NCI-H1105 treated with DMSO at 0.1 percent for 48 hours (cell line): ENCODE measurements around the gene CFAP92.

ENCODE experiments used
- DNase-seq: peaks from one replicate; lab custom pipeline; 2025; lab: John Stamatoyannopoulos, UW

CFAP92 gene

DNA sequence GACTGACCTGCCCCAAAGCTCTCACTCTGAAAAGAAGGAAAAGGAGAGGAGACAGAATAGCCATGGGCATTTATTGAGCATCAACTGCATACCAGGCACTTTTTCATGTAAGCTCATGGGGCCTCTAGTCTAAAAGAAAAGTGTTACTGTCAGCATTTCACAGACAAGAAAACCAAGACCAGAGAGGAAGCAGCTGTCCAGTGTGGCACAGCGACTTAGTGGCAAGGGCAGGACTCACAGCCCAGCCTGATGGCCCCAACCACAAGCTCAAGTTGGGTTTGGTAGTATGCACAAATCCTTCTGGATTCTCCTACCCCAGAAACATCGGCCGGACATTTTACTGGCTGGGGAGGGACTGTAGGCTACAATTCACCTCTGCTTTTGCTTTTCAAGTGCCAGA lies 13.0 kb upstream of the CFAP92 start:
- DNase-seq, result no peak

DNA sequence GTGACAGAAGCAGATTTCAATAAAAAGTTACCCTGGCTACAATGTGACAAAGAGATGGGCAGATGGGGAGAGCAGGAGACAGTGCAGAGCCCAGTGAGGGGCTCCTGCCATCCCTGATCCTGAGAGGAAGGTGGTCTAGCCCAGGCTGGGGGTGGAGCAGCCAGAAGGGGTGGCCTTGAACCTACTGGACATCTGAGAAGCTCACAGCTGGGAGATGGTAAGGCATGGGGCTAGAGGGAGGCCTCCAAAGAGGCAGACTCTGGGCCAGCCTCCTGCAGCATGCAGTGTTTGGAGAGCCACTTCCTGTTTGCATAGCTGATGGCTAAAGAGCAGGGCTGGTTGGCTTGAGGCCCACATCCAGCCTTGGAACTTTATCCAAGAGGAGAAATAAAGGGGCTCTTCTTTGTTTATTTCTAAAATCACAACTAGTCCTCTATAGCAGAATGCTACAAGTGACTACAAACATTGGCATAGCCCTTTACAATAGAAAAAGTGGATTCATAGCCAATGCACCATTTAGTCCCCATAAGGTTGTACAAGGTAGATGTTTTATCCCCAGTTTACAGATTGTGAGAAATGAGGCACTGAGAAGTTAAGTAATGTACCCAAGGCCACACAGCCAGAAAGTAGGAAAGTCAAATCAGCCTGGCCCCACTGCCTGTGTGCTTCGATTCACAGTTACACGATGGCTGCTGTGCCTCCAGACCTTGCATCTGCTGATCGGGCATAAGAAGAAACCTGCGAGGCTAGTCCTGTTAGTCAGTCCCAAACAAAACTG lies 11.8 kb upstream of the CFAP92 start:
- DNase-seq, result no peak

DNA sequence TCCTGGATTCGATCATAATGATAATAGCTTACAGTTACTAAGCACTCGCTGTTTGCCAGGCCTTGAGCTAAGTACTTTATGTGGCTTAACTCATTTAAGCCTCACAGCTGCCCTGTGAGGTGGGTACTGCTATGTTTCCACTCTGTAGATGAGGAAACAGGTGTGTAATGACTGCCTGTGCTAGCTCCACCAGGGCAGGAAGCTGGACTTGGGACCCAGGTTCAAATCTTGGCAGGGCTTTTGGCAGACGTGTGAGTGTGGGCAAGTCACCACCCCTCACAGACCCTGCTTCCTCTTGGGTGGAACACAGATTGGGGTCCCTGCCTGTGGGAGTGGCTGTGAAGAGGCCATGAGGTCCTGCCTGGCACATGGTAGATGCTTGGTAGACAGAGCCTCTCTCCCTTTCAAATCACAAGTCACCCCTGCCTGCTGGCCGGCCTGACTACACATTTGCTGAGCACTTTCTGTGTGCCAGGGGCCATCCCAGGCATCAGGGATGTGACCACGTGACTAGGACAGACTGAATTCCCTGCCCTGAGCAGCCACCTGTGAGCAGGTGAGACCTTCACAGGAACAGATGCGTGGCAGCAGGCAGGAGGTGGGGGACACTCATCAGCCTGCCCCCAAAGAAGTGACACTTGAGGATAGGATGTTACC lies 10.9 kb upstream of the CFAP92 start:
- no peak for DNase-seq

DNA sequence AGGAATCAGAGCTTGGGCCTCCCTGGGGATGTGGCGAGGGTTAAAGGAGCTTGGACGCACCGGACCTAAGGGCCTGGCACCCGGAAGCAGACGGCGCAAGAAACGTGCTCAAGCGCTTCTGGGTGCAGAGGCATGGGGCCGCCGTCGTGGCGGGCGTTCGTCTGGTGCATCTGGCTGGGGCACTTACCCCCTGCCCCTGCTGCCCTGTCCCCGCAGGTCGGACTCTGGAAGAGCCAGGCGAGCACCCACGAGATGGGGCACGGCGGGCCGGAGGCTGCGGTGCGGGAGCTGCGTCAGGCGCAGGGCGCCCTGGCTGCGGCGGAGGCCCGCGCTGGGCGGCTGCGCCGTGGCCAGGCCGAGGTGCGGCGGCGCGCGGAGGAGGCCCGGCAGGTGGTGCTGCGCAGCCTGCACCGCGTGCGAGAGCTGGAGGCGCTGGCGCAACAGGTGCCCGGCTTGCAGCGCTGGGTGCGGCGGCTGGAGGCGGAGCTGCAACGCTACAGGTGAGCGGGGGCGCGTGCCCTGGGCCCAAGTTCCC lies 9.8 kb upstream of the CFAP92 start:
- DNase-seq, result peak; percentile 77

DNA sequence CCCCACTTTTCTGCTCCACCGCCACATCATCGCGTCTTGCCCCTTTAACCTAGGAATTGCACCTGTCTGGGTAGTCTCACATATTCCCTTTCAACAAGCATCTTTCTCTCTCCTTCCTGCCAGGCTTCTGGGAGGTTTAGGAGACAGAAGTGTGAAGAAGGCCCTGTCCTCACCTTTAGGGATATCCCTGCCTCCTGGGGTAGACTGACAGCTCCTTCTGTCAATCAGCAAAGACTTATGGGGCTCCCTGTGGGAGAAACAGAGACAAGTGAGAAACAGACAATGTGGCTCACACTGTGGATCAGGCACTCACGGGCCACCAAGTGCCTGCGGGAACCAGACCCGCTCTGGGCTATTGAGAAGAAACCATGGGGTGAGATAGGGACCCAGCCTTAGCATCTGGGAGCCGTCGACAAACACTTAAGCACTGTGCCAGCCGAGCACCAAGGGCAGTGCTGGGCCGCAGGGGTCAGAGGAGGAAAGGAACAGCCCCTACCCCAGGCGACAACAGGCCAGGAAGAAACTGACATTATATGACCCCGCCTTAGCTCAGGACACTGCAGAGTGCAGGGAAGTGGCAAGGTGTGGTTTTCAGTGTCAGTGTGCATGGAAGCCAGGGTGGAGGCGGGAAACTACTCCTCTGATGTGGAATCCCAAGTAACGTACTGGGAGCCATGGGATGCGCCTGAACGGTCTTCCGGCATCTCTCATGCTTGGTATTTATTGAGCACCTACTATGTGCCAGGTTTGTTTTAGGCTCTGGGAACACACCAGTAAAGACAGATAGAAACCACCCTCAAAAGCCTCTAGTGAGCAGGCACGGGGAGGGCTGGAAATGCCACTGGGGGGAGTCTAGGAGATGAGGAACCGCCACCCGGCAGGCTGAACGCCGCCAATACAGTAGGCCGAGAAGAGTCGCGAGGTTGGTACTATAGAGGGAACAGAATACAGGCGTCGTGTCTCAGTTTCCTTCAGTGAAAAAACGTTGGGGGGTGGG lies 9.0 kb upstream of the CFAP92 start:
- DNase-seq, result no peak

DNA sequence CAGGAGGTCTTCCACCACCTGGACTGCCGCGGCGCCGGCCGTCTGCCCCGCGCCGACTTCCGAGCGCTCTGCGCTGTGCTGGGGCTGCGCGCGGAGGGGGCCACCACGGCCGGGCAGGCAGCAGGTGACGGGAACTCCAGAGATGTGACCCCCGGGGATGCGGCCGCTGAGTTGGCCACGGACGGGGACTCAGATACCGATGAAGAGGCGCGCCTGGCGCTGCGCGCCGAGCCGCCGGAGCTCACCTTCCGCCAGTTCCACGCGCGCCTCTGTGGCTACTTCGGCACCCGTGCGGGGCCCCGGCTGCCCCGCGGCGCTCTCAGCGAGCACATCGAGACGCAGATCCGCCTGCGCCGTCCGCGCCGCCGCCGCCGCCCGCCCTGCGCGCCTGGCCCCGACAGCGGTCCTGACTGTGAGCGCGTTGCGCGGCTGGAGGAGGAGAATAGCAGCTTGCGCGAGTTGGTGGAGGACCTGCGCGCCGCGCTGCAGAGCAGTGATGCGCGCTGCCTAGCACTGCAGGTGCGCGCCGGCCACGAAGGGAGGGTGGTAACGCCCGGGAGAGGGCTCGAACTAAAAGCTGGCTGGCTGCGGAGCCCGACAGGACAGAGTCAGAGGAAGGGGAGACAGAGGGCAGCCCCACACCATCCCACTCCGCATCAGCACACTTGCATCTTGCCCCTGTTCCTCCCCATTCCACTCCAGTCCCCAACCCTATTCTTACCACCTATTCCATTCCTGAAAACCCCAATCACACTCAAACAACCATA lies 8.1 kb upstream of the CFAP92 start:
- peak; percentile 55 for DNase-seq

DNA sequence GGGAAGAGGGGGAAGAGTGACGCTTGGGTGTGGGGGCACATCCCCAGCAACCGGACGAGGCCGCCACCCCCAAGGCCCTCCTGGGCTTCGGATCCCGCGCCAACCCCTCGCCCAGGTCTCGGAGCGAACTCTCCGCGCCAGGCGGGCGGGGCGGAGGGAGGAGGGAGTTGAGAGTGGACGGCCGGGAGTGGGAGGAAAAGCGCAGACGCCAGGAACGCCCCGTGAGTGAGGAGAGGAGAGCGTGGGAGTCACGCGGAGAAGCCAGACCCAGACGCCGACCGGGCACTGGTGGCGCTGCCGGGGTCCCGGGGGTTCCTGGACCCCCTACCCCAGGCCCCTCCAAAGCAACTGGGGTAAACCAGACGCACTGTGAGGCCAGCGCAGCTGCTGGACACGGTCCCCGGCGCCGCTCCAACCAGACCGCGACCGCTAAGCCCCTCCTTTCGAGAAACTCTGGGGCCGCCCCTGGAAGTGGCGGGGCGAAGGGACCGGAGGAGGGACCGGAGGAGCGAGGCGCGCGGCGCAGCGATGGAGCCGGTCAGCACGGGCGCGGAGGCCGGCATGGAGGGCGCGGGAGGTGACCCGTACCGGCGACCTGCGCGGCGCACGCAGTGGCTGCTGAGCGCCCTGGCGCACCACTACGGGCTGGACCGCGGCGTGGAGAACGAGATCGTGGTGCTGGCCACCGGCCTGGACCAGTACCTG lies 7.4 kb upstream of the CFAP92 start, which contains the start of gene EFCC1:
Gene EFCC1 (plus strand): TSS at position 204 of the 705 bp plus-strand sequence. CDS start 325 bp downstream, at position 529.
- DNase-seq, result peak; percentile 27

DNA sequence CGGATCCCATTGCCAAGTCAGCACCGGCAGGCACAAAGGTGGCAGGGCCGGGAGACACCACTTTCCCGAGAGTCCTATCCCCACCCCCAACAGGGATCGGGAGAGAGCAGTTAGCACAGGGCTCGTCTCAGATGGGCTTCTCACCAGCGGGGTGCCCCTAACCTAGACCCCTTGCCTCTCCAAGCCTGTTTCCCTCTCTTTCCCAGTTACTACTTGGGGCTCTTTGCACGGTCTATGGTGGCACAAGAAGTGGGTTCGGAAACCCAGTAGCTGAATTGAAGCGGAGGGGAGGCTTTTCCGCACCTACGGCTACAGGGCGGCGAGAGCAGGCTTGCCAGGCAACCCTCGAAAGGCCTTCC lies 6.8 kb upstream of the CFAP92 start:
- no peak for DNase-seq

DNA sequence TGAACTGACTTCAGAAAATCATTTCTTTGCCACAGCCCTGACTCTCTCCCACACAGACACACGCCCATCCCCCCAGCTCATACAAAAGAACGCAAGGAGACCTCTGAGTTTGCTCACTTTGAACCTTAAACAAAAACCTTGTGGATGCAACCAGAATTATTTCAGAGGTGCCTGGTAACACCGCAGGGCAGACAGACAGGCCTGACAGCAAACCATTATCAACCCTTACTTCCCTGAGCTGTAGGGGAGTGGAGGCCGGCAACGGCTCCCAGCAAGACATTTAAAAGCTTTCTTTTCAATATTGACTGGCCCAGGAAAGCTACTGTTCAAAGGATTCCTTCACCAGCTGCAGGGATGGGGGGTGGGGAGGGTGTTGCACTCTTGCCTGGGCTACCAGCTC lies 5.2 kb upstream of the CFAP92 start:
- DNase-seq, result no peak

DNA sequence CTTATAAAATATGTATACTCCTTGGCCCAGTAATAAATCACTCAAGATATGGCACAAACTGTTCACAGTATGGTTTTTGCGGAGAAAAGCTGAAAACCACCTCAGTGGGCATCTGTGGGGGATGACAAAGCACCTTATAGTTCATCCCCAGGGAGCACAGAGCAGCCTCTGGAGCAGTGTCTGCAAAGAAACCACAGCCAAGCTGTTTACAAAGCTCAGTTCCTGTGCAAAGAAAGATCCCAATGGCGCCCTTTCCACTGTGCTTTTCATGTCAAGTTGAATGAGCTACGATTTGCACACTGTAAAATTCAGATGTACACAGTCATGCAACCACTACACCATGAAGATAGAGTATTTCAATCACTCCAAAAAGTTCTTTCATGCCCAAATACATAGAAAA lies 4.7 kb upstream of the CFAP92 start:
- no peak for DNase-seq

DNA sequence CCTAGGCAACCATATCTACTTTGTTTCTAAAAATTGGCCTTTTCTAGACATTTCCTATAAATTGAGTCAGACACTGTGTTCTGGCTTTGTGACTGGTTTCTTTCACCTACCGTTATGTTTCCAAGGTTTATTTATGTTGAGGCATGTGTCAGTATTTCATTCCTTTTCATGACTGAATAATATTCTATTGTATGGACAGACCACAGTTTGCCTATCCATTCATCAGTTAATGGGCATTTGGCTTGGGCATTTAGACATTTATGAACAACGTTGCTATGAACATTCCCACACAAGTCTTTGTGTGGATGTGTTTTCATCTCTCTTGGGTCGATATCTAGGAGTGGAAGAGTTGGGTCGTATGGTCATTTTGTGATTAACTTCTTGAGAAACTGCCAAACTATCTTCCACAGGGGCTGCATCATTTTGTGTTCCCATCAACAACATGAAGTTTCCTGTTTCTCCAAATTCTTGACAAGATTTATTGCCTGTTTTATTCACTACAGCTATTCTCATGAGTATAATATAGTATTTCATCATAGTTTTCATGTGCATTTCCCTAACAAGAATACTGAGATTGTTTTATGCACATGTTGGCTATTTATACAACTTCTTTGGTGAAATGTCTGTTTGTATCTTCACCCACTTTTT lies 3.7 kb upstream of the CFAP92 start:
- DNase-seq, result no peak

DNA sequence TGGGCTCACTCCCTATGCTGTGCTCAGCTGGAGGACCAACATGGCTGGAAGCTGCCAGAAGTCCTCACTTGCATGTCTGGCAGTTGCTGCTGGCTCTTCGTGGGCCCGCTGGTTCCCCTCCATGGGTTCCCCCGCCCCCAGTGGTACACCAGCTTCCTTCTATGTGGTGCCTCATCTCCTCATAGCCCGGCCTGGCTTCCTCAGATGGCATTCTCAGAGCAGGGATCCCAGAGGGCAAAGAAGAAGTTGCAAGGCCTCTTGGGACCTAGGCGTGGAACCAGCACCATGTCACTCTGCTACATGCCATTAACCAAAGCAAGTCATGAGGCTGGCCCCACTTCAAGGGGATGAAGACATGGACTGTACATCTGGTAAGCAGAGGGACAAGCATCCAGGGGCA lies 2.9 kb upstream of the CFAP92 start:
- DNase-seq, result no peak

DNA sequence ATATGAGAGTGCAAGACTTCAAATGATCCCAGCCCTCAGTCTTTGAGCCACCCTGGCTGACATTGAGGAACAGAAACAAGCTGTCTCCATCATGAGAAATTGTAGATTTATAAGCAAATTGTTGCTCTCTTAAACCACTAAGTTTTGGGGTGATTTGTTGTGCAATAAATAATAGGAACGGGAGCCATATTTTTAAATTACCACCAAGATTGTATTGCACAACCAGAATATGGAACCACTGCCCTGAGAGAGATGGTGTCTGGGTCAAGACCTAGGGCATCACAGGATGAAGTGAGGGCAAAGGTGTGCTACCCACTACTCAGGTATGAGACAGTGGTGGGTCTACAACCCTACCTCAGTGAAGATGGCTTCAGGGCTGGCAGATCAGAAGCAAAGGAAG lies 2.3 kb upstream of the CFAP92 start:
- DNase-seq, result no peak

DNA sequence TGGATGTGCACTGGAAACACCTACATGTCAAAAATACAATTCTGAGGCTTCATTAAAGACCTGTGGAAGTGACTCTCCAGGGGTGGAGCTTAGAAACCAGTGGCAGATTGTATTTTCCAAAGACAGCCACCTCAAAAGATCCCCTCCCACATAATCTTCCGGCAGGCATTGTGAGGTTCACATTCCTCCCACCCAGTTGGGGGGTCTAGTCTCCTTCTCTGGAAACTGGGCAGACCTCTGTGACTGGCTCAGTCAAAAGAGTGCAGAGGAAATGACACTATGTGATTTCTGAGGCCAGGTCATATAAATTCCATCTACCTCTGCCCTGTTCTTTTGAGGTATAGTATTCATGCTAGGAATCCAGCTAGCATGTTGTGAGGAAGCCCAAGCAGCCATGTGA lies 1.9 kb upstream of the CFAP92 start:
- DNase-seq, result no peak

DNA sequence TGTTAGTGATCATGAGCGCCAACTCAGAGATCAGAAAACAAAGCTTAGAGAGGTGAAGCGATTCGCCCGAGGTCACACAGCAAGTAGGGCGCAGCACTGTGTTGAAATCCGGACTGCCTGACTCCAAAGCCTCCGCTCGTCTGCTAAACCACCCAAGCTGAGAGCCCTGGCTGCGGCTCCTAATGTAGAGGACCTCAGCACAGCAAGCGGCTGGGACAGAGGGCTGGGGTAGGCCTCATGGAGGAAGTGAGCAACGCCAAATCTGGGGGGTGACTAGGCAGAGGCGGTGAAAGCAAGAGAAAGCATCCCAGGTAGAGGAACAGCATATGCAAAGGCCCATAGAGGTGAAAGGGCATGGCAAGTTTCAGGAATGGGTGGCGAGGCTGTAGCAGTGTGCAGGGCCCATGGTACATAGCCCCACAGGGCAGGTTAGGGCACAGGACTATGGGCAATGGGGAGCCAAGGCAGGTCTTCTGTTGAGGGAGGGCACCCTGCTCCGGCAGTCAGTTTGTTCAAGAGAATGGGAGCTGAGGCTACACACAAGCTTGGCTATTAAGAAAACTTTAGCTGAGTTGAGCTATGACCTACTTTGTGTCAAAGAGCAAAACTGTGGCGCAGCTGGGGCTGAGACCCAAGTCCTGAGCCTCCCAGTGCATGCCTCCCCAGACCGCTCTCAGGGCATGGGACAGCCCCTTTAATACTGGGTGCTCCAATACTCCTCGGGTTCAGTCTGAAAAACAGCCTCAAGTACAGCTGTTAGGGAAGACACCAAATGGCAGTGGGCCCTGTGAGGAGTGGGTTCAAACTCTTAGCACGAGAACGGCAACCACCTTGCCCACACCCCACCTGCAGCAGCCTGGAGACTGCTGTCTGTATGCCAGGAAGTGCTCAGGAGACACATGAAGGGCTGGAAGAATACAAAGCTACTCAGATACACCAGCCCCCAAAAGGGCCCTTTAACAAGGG lies 988 bp upstream of the CFAP92 start:
- no peak for DNase-seq

DNA sequence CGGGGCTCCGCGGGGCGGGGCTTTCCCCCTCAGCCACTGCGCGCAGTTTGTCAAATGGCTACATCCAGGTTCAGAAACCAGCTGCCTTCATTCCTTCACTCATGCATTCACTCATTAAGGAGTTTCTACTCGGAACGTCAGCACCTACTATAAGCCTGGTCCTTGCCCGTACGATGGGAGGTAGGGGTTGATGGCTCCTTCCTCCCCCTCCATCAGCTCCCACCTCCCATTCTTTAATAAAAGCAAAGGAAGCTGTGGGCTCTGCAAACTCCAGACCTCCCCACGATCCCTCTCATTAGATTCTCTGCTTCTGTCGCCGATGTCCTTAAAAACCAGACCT lies 267 bp upstream of the CFAP92 start:
- DNase-seq, result no peak

DNA sequence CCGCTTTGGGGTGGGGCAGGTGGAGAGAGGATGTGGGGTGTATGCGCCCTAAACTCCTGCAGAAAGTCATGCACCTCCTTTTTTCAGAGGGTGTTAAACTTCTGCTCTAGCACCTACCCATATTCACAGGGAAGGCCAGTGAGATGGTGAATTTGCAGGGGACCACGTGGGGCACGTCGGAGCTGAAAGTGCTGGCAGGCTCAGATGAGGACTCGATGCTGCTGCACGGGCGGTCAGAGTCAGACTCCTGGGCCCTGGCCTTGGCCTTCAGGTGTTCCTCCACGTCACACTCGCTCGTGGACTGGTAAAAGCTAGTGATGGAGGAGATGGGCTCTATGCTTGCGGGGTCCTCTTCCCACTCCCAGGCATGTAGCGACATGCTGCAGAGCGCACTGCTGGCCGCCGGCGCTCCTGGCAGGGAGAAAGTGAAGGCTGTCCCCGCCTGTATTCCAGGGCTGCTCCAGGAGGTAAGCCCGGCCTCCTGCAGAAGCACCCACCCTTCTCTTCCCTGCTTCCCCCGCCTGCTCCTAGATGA lies 883 bp downstream of the CFAP92 start:
- DNase-seq, result no peak

DNA sequence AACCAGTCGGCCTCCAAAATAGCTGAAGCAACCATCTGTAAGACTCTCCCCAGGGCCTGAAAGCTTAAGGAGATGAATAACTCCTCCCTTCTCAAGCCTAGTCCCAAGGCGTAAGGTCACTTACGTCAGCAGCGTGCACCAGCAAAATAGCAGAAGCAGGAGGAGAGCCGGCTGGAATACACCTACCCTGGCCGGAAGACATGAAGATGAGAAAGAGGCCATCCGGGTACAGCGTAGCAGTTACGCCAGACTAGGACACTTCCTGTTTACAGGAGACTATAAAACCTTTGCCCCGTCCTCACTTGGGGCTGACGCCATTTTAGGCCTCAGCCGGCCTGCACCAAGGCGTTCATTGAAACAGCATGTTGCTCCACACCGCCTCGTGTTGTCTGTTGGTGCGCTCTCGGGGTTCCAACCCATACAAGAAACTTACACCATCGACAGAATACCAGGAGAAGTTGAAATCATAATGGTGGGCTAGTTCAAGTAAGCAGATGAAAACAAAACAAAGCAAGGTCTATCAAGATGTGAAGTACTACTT lies 2.5 kb downstream of the CFAP92 start:
- no peak for DNase-seq

DNA sequence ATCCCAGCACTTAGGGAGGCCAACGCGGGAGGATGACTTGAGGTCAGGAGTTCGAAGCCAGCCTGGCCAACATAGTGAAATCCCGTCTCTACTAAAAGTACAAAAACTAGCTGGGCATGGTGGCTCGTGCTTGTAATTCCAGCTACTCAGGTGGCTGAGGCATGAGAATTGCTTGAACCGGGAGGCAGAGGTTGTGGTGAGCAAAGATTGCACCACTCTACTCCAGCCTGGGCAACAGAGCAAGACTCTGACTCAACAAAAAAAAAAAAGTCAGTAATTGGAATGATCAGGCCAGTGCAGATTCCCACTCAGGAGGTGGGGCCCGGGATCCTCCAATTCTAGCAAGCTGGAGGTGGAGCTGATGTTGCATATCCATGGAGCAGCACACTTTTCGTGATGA lies 5.6 kb downstream of the CFAP92 start:
- DNase-seq, result no peak
